NCI-H1436 (cell line): ENCODE data around the gene ABCA4.

Experiments used
- DNase-seq: peaks from one replicate; lab custom pipeline; 2025; lab: John Stamatoyannopoulos, UW

ABCA4 gene

DNA sequence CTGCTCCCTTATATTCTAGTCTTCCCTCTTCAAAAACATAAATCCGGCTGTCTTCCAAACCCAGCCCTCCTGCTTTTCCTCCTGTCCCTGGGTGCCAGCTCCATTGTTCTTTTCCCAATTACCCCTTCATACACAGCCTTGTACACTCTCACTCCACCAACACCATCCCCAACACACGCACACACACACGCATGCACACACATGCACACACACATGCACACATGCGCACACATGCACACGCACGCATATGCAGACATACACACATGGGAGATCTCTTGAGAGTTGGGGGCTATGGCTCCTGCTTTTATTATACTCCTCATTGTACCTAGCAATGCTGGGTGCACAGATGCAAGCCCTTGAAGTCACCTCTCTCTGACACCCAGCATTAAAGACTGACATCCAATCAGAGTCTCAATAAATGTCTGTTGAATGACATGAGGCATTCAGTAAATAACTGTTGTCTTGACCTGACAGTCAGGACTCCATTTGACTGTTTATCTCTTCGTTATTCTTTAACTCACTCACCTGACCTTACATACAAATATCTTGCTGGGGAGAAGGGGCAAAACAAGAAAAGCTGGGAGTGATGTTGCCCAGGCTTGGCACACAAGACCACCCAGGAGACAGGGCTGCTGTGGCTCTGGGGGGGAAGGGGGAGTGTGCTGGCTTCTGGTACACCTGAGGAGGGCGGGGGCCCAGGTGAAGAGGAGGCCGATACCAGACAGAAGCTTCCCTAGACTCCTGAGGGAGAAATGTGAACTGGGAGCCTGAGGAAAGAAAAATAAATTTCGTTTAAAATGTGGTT is 16.0 kb downstream of the ABCA4 start:
- no peak for DNase-seq

GRCh38 chr1:94104127-94104684 is 16.7 kb downstream of the ABCA4 start:
- no peak for DNase-seq

GRCh38 chr1:94103608-94104007 is 17.3 kb downstream of the ABCA4 start:
- no peak for DNase-seq

DNA sequence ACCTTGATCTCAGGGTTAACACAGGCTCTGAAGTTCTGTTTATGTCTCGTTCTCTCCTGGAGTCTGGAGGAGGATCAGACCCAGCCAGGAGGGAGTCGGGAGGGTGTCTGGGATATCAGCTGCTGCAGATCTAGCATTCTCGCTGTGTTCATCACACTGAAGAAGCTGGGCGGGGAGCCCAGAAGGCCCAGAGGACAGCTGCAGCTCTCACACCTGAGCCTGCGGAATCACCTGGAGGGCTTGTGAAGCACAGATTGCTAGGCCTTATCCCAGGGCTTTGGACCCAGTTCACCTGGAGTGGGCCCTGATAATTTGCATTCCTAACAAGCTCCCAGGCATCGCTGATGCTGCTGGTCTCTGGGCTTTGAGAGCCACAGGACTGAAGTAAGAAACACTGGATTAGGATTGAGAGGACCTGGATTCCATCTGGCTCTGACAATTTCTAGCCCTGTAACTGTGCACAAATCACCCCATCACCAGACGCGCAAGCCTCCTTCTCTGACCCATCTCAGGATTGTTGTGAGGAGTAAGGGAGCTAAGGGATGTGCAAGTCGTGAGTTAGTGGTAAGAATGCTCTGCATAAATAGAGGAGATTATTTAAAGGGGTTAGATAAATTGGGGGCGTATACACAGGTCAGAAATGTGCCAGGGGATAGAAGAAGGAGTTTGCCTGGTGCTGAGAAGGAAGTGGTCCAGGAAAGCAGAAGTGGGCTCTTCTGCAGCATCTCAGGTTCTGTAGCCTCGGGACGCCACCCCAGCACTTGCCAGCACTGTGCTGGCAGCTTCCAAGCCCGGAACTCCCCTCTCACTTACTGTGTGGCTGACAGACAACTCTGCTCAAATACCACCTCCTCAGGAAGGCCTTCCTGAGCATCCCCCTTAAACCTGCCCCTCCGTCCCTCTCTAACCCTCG is 19.1 kb downstream of the ABCA4 start:
- no peak for DNase-seq

DNA sequence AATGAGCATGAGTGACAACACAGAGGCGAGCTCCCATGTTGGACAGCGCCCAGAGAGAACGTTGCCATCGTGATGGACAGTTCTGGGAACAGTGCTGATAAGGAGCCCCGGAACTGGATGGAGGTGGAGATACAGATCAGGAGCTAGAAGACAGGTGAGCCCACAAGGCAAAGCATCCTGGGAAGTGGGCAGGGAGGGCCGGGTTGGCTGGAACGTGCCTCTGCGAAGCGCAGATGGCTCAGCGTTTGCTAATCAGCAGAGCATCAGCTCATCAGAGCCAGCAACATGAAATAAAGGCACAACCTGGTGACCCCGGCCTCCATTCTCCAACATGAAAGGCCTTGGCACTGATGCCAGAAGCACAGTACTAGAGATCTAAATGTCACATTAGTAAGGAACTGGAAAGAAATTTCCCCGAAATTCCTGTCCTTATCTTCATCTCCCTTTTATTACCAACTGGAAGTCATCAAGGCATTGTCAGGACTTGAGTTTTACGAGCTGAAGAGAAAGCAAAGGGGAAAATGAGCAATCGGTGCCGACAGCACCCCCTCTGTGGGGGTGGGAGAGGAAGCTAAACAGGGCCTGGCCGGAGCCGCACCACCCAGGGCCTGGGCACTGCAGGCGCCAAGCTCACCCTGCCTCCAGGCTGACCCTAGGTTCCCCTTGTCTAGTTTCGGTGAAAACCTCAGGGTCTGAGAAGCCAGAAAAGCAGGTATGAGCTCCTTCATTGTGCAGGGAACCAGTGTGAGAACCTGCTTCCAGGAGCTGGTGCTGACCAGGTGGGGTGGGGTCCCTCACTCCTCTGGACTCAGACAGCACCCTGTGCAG is 19.9 kb downstream of the ABCA4 start:
- no peak for DNase-seq

DNA sequence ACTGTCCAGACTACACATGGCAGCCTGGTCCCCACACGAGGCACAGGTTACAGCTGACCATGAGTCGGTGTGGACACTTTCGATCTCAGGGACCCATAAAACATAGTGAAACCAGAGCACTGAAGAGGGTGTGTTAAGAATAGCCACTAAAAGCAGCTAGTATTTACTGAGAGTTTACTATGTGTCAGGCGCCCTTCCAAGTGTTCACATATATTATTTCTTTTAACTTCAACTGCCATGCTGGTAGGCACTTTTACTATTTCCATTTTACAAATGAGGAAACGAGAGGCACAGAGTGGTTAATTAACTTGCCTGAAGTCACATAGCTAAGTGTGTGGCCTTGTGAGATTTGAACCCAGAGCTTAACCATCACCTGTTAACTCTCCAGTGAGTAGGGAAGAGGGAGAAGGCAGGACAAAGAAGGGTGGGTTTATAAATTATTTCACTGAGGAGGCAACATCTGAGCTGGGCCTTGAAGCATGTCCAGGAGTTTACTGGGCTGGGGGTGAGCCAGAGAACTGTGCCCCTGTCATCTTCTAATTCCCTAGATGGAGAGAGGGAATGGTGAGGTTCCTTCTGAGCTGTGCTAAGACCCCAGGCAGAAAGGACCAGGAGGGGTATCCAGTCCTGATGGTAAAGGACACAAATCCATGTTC is 20.7 kb downstream of the ABCA4 start:
- no peak for DNase-seq

GRCh38 chr1:94099303-94099702 is 21.6 kb downstream of the ABCA4 start:
- no peak for DNase-seq

- no peak for DNase-seq
These were observed 22.3 kb downstream of the ABCA4 start for GRCh38 chr1:94098585-94099111.

DNA sequence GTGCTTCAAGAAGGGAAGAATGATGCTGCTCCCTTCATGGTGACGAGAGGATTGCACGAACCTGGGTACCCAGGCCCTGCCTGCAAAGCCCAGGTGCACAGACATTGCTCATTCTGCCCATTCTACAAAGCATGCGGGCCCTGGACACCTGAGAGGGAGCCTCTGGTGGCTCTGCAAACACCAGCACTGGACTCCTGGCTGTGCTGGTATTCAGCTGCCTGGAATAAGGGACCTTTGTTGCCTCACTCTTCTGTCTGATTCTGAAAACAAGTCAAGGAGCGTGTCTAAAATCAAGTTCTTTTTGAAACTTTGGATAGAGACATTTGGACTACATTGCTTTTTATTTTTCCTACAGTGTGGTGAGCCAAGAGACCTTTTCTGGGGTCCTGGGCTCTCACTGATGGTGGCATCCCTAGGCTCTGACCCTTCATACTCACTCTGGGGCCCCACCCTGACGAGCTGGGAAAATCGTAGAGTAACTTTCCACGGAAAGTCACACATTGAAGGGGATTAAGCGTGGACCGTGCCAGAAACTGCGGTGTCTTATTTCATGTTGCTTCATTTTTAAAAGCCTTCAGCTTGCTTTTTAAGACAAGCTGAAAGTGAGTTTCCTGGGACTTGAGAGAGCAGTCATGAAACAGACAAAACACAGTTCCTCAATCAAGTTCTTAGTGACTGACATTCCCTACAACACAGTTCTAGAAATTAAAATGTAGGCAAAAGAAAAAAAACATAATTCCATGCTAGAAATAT is 24.0 kb downstream of the ABCA4 start:
- no peak for DNase-seq

- no peak for DNase-seq
These were observed 25.0 kb downstream of the ABCA4 start for GRCh38 chr1:94095744-94096469.

- DNase-seq, result no peak
These were observed 25.8 kb downstream of the ABCA4 start for GRCh38 chr1:94095112-94095637.

GRCh38 chr1:94094469-94095111 is 26.4 kb downstream of the ABCA4 start:
- no peak for DNase-seq

- DNase-seq, result no peak
These were observed 27.0 kb downstream of the ABCA4 start for GRCh38 chr1:94093996-94094395.

DNA sequence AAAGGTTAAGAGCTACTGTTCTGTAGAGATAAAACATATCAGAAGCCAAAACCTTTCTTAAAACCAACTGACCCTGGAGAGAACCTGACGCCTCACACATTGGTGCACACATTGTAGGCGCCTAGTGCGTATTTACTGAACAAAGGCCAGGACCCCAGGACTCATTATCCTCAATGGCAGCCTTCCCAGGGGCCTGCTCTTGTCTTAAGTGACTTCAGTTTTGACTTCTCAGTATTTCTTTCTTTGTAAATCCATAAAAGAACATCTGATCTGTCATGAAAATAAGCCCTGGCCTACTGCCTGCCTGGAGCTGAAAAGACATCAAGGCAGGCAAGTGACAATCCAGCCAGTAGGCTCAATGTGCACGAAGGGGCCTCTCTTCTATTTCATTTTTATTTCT is 27.6 kb downstream of the ABCA4 start:
- DNase-seq, result no peak

DNA sequence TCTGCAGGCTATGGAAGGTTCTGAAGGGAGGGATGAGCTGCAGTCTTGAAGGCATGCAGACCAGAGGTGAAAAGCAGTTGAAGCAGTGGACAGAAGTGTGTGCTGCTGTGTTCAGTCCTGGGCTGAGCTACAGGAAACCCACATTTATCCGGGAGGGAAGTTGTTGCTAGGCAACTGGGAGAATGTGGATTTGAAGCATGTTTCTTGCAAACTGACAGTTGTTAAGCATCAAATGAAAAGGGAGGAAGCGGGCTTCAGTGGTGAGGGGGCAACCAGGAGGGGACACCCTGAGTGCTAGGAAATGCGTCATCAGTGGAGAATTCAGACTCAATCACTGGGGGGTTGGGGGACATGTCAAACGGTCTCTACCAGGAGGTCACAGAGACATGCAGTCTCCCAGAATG is 28.7 kb downstream of the ABCA4 start:
- DNase-seq, result no peak

GRCh38 chr1:94090761-94091160 is 30.2 kb downstream of the ABCA4 start:
- DNase-seq, result no peak

DNA sequence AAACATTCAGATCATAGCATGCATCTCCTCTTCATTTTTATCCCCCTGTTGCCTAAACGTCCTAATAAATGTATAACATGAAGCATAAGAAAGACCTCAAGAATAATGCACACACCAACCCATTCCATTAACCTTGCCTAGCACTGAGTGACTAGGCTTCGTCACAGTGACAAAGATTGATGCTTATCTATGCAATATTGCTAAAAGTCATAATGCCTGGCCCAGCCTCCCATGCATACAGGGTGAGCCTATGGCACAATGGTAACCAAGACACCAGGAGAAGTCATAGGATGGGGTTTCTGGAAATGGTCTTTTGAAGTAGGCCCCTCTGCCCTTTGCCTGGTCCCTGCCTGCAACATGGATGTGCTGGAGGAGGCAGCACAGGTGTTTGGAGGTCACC is 33.8 kb downstream of the ABCA4 start:
- no peak for DNase-seq

- no peak for DNase-seq
These were observed 36.4 kb downstream of the ABCA4 start for GRCh38 chr1:94084547-94084946.

DNA sequence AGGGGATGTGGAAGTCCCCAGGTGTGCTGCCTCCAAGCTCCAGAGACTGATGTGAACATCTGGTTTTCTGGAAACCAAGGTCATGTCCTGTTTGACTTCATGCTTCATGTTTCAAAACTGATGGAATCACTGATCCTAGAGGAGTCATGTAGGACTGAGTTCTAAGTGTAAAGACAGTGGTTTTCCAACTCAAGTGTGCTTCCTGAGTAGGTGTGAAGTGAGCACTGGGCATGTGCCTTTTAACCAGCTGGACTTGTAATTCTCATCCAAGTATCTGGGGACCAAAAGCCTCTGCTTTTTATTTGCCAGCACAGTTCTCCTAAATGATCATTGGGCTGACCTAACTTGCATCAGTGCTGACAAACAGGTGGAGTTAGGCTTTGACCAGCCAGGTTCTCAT is 36.9 kb downstream of the ABCA4 start:
- no peak for DNase-seq
